NB4 (cell line): ENCODE results near the gene DBNL.

Experiments
- DNase-seq: peaks from one replicate; pipeline ENCODE4 v3.0.0; 2010; ENCODE audit warnings: low read depth
- H3K4me3 ChIP-seq: one replicate; pipeline ENCODE4 v1.5.1; 2011; ENCODE audit warnings: mild to moderate bottlenecking, low read depth, low read length, moderate library complexity
- CTCF ChIP-seq: IDR thresholded peaks from one replicate; pipeline ENCODE4 v1.5.1; 2012; ENCODE audit warnings: low read depth, low read length
- MYC ChIP-seq: IDR thresholded peaks from 2 replicates; pipeline ENCODE4 v1.6.1; 2011; ENCODE audit warnings: low read depth, low read length
- POLR2A ChIP-seq: IDR thresholded peaks from 2 replicates; pipeline ENCODE4 v1.6.1; 2011; ENCODE audit warnings: mild to moderate bottlenecking; ENCODE audit not compliant: insufficient read length; ENCODE audit errors: extremely low read depth
- TF ChIP-seq, protein P1 (sequence below): IDR thresholded peaks from 2 replicates; pipeline ENCODE4 v1.6.1; 2011; ENCODE audit warnings: low read depth, low read length

DBNL gene

DNA sequence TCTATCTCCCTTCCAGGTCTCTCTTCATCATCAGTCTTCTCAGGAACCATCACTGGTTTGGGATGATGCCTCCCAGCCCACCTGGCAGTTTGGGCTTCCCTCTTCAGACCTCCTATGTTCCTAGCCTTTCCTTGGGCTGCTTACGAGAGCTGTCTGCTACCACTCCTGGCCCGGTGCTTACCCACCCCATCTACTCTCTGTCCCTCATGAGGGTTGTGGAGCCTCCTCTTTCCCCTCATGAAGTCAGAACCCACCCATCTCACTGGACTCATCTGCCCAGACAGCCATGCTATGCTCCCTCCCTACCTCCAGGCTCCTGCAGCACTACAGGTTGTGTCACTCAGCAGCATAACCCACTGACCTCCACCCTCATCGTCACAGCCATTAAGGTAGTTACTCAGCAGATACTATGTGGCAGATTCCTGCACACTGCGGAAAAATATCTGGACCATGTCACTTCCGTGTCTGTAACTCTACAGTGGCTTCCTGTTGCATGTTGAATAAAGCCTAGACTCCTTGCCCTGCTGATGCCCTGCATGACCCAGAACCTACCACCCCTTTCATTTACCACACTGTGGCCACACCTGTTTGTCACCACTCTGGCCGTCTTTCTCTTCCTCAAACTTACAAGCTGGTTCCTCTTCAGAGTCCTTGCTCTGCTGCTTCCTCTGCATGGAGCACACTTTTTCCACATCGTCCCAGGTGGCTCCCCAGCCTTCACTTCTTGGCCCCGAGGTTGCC lies 2.0 kb downstream of the DBNL start:
- TF ChIP-seq, protein P1, sequence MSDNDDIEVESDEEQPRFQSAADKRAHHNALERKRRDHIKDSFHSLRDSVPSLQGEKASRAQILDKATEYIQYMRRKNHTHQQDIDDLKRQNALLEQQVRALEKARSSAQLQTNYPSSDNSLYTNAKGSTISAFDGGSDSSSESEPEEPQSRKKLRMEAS, result no peak
- TF ChIP-seq POLR2A (no peak), MYC (no peak), CTCF (no peak)
- H3K4me3 ChIP-seq, result peak overlapping the region; percentile 80
- DNase-seq, result peak; percentile 52

DNA sequence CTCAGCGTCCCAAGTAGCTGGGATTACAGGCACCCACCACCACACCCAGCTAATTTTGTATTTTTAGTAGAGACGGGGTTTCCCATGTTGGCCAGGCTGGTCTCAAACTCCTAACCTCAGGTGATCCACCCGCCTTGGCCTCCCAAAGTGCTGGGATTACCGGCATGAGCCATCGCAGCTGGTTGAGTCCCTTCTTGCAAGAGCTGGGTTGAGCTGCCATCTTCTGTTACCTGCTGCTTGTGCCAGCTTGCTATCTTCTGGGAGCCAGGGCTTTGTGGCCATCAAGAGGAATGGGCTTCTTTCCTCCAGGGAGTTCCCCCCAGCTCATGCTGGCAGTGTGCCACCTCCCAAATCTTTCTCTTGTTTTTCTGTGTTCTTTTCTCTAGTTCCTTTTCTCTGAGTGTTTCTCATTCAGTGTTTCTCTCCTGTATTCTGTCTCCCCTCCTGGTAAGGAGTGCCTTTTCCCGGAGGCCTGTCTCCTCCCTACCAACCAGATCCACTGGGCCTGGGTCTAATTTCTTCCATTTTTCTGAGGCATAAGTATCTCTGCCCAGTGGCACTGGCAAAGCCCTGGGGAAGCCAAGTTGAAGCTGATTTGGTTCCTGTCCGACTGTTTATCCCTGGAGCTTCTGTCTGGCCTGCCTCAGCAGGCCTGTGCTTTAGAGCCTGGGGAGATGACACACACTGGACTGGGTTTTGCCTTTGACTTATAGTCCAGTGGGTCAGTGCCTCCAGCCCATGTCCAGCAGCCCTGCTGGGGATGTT lies 3.7 kb downstream of the DBNL start:
- TF ChIP-seq CTCF (no peak), MYC (no peak), POLR2A (no peak)
- TF ChIP-seq, protein P1, result no peak
- H3K4me3 ChIP-seq, result no peak overlapping the region
- DNase-seq, result no peak

- no peak overlapping the region for H3K4me3 ChIP-seq
- no peak for DNase-seq
- TF ChIP-seq CTCF (no peak), POLR2A (no peak), MYC (no peak)
- TF ChIP-seq, protein P1, result no peak
These were observed 5.8 kb downstream of the DBNL start for GRCh38 chr7:44050121-44050914.

- DNase-seq, result no peak
- no peak overlapping the region for H3K4me3 ChIP-seq
- TF ChIP-seq MYC (no peak), POLR2A (no peak), CTCF (no peak)
- TF ChIP-seq, protein P1, result no peak
These were observed 6.5 kb downstream of the DBNL start for GRCh38 chr7:44050915-44051560.

DNA sequence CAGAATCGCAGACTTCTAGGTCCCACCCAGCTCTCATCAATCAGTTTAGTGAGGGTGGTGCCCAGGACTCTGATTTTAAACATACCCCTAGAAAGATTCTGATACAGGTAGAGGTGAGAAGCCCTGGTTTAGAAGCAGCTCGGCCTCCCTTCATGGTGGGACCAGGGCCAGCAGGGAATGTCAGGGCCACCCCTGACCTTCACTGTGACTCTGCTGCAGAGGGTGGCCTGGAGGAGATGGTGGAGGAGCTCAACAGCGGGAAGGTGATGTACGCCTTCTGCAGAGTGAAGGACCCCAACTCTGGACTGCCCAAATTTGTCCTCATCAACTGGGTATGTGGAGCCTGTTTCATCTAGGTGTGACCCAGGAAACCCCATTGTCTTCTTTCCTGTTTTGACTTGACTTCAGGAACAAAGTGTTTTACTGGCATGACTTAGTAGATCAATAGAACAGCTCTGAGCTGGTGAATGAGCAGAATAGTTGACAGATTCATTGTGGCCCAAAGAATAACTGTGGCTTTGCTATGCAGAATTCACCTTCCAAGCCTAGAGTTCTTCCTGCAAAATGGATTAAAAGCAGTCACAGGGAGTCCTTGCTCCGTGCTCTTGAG lies 7.2 kb downstream of the DBNL start:
- H3K4me3 ChIP-seq, result no peak overlapping the region
- TF ChIP-seq, protein P1, result no peak
- TF ChIP-seq POLR2A (no peak), CTCF (no peak), MYC (no peak)
- no peak for DNase-seq
